Adrenal gland (tissue), 12 donors: ENCODE measurements around the gene TSPEAR. TPM values are rescaled to one million over a fixed set of nuclear protein-coding genes. Genes with fewer than 3 reads are reported as not detected.

Experiments used
- DNase-seq, 7 donors: peaks; one replicate each; pipeline ENCODE4 v3.0.0-alpha.2; 2019 to 2020
- H3K27ac ChIP-seq, 5 donors: fragments of 200-600 bp; sonication (generic) in 4 of 5; 1 replicate in 3 of 5; 2 replicates in 2 of 5; pipeline versions ENCODE4 v1.5.1 to v1.8.0; 2016 to 2020; ENCODE audit warnings: mild to moderate bottlenecking in 1 of 5
- H3K27me3 ChIP-seq: fragments of 200-600 bp; 2 replicates; pipeline ENCODE4 v1.8.0; 2021
- H3K36me3 ChIP-seq, 2 donors: fragments of 200-600 bp; replicated peaks in 1 of 2; 1 replicate in 1 of 2; 2 replicates in 1 of 2; pipeline versions ENCODE4 v1.5.1 to v1.8.0; 2018 to 2022
- H3K4me1 ChIP-seq, 2 donors: fragments of 200-600 bp; replicated peaks in 1 of 2; 1 replicate in 1 of 2; 2 replicates in 1 of 2; pipeline versions ENCODE4 v1.5.1 to v1.8.0; 2018 to 2021
- H3K4me3 ChIP-seq, 4 donors: fragments of 200-600 bp; sonication (generic) in 3 of 4; one replicate each; pipeline ENCODE4 v1.5.1; 2016 to 2018
- H3K9me3 ChIP-seq, 3 donors: fragments of 200-600 bp; sonication (generic) in 1 of 3; replicated peaks in 1 of 3; 1 replicate in 2 of 3; 2 replicates in 1 of 3; pipeline versions ENCODE4 v1.5.1 to v1.8.0; 2016 to 2021
- CTCF ChIP-seq, 6 experiments: fragments of 450-650 bp in 4 of 6; fragments of 200-600 bp in 2 of 6; sonication (generic) in 1 of 6; IDR thresholded peaks; 1 replicate in 5 of 6; 2 replicates in 1 of 6; pipeline versions ENCODE4 v1.5.1 to v1.8.0; 2016 to 2021; ENCODE audit warnings: antibody characterized with exemption in 6 of 6, mild to moderate bottlenecking in 2 of 6, moderate library complexity in 1 of 6
- POLR2A ChIP-seq, 2 donors: fragments of 450-650 bp; IDR thresholded peaks; one replicate each; pipeline ENCODE4 v1.6.1; 2017; ENCODE audit warnings: antibody characterized with exemption in 2 of 2, mild to moderate bottlenecking in 2 of 2, moderate library complexity in 1 of 2
- WGBS, 4 donors: extraction: QIAGEN DNeasy Blood & Tissue Kit in 2 of 4; methylation state at CpG; one replicate each; pipeline versions ENCODE4 v1.1.5 to v1.1.7; 2013 to 2017; 5-methylcytosine and 5-hydroxymethylcytosine counted together
- intact Hi-C, 2 donors: fragments of 100-400 bp; cut with DNase I; formaldehyde crosslinking; loops; one replicate each; pipeline versions ENCODE4 v1.14.1 to v1.15.0; 2022 to 2023
- polyA plus RNA-seq, 3 donors: library from polyadenylated mRNA; stranded (reverse); fragments of 200-250 nt in 2 of 3; fragments of 350-450 nt in 1 of 3; fragmentation: Illumina TruSeq in 1 of 3; extraction: RNeasy Lipid Tissue Mini Kit (QIAGEN cat#74804) in 1 of 3; gene quantifications; one replicate each; pipeline ENCODE4 v1.2.3, GENCODE V29; 2013 to 2014
- total RNA-seq, 9 donors: library from RNA; depleted of rRNA in 4 of 9; stranded (reverse); fragments of >200 nt in 4 of 9; fragments of 120-200 nt in 1 of 9; fragmentation: NEBNext Ultra II Directional in 1 of 9; extraction: Animal tissue kit (Norgen Biotek cat#: 25700) in 1 of 9; gene quantifications; one replicate each; pipeline versions ENCODE4 v1.1.0 to v1.2.4, GENCODE V29; 2013 to 2023
- donor health status: healthy with polysubstance abuse.
- donor health status: Bipolar disorder and iron deficiency.
- donor health status: DM: yes; HTN: yes; CAD: no.
- donor health status: DM: no; HTN: no; CAD: no.
- donor health status: DM: no; HTN: no; CAD: no.
- donor health status: DM: yes; HTN: yes; CAD: no.

Gene TSPEAR
- total and polyA plus RNA-seq, 12 donors, result not detected

- Histone ChIP-seq H3K36me3 (no peaks in the 10 kb centered on the region), H3K27ac (no peak overlapping the region), H3K27me3 (no peaks in the 10 kb centered on the region), H3K4me1 (peaks cover 4 to 5% of the 10 kb centered on the region in 2 donors), H3K9me3 (no peaks in the 10 kb centered on the region), H3K4me3 (peak overlapping the region in 2 of 4 donors; percentile 40 to 98)
- 77 to 82% (median 80%) methylated on average over 23 to 35 of the region's 35 CpGs for WGBS, 4 donors
- DNase-seq, result no peak
- intact Hi-C loops, result loop anchor here in 1 of 2 donors (10.0 kb wide), 1 partner anchor 112 kb away; no protein-coding TSS in a partner anchor
- no peak for TF ChIP-seq CTCF (IDR thresholded peaks at IDR 0.05)
- TF ChIP-seq POLR2A (IDR thresholded peaks at IDR 0.05), result no peak
These were observed 255.0 kb downstream of the TSPEAR start for GRCh38 chr21:44456214-44456914.

GRCh38 chr21:44455524-44456213, 255.7 kb downstream of the TSPEAR start:
- H3K4me3 ChIP-seq, result peak overlapping the region in 3 of 4 donors; percentile 25 to 98 (median 40)
- DNase-seq, result peak; percentile 55 to 62 (median 60)
- peaks cover 4 to 5% of the 10 kb centered on the region in 2 donors for H3K4me1 ChIP-seq
- H3K27me3 ChIP-seq, result no peaks in the 10 kb centered on the region
- intact Hi-C loops, result loop anchor here in 1 of 2 donors (10.0 kb wide), 1 partner anchor 111 kb away; no protein-coding TSS in a partner anchor
- H3K36me3 ChIP-seq, result no peaks in the 10 kb centered on the region
- 1 to 5% (median 1%) methylated on average over 4 to 72 of the region's 72 CpGs for WGBS, 4 donors
- no peaks in the 10 kb centered on the region for H3K9me3 ChIP-seq
- TF ChIP-seq CTCF (IDR thresholded peaks at IDR 0.05) (peak in 1 of 6 experiments; percentile 1), POLR2A (IDR thresholded peaks at IDR 0.05) (no peak)
- H3K27ac ChIP-seq, result peak overlapping the region in 1 of 5 donors; percentile 43

GRCh38 chr21:44454747-44455523, 256.4 kb downstream of the TSPEAR start, which contains the start of gene LRRC3:
Gene LRRC3, plus strand, starts transcription at chr21:44455510. Its CDS starts 1,135 bp downstream, at chr21:44456645.
- DNase-seq, result peak; percentile 84 to 93 (median 90)
- H3K36me3 ChIP-seq, result no peaks in the 10 kb centered on the region
- H3K4me1 ChIP-seq, result peaks cover 4 to 5% of the 10 kb centered on the region in 2 donors
- peak within 1 kb of the TSS in 1 of 5 donors; percentile 43 for H3K27ac ChIP-seq
- H3K9me3 ChIP-seq, result no peaks in the 10 kb centered on the region
- intact Hi-C loops, result loop anchor here in 1 of 2 donors (5.0 to 10.0 kb wide), 2 partner anchors 110 to 1797 kb away; no protein-coding TSS in a partner anchor
- TF ChIP-seq CTCF (IDR thresholded peaks at IDR 0.05) (no peak), POLR2A (IDR thresholded peaks at IDR 0.05) (no peak)
- H3K4me3 ChIP-seq, result peak within 1 kb of the TSS in 3 of 4 donors; percentile 25 to 98 (median 40)
- H3K27me3 ChIP-seq, result no peaks in the 10 kb centered on the region
- 6 to 17% (median 10%) methylated on average over 9 to 45 of the region's 45 CpGs for WGBS, 4 donors
